K562 (cell line): ENCODE results near the gene PTPN5.

Source experiments
- ARID3A ChIP-seq: IDR thresholded peaks from 2 replicates; pipeline ENCODE4 v1.6.1; 2012; ENCODE audit warnings: low read depth, low read length, improper control_type of control experiment, borderline replicate concordance
- BMI1 ChIP-seq: fragments of 150-350 bp; IDR thresholded peaks from 2 replicates; pipeline ENCODE4 v1.6.1; 2014; ENCODE audit warnings: low read length
- CTCF ChIP-seq, 3 experiments: IDR thresholded peaks in 2 of 3; conservative IDR thresholded peaks in 1 of 3; 2 replicates each; pipeline ENCODE4 v1.5.1; 2011 to 2012; ENCODE audit warnings: low read length in 3 of 3, mild to moderate bottlenecking in 3 of 3, control low read depth in 2 of 3, improper control_type of control experiment in 1 of 3, inconsistent platforms in 1 of 3, low read depth in 1 of 3, mixed read lengths in 1 of 3, moderate library complexity in 1 of 3; ENCODE audit not compliant: insufficient read depth in 2 of 3
- DPF2 ChIP-seq: fragments of 450-650 bp; IDR thresholded peaks from 2 replicates; pipeline ENCODE4 v1.6.1; 2016
- LCOR ChIP-seq: sonication (generic); formaldehyde crosslinking; IDR thresholded peaks from 2 replicates; pipeline ENCODE4 v1.8.0; 2022; ENCODE audit warnings: mild to moderate bottlenecking, missing genetic modification reagents
- MAZ ChIP-seq, 2 experiments: fragments of 450-650 bp in 1 of 2; sonication (generic) in 1 of 2; formaldehyde crosslinking; IDR thresholded peaks in 1 of 2; conservative IDR thresholded peaks in 1 of 2; 2 replicates each; pipeline versions ENCODE4 v1.4.0 to v1.5.0; 2020; ENCODE audit warnings: mild to moderate bottlenecking in 1 of 2, missing genetic modification reagents in 1 of 2
- MYBL2 ChIP-seq, 2 experiments: fragments of 450-650 bp in 1 of 2; sonication (generic) in 1 of 2; formaldehyde crosslinking in 1 of 2; IDR thresholded peaks; 2 replicates each; pipeline versions ENCODE4 v1.6.1 to v1.8.1; 2017 to 2022; ENCODE audit warnings: borderline replicate concordance in 1 of 2, inconsistent platforms in 1 of 2, low read depth in 1 of 2, mild to moderate bottlenecking in 1 of 2, missing genetic modification reagents in 1 of 2, moderate library complexity in 1 of 2
- NCOR1 ChIP-seq: fragments of 450-650 bp; IDR thresholded peaks from 2 replicates; pipeline ENCODE4 v1.6.1; 2016; ENCODE audit warnings: mild to moderate bottlenecking, moderate library complexity
- NFYB ChIP-seq: IDR thresholded peaks from 2 replicates; pipeline ENCODE4 v1.6.1; 2011; ENCODE audit warnings: mild to moderate bottlenecking, moderate library complexity; ENCODE audit not compliant: insufficient read length; ENCODE audit errors: extremely low read depth
- POLR2A ChIP-seq: fragments of 450-650 bp; conservative IDR thresholded peaks from 2 replicates; pipeline ENCODE4 v1.6.1; 2016
- SREBF2 ChIP-seq: sonication (generic); formaldehyde crosslinking; IDR thresholded peaks from 2 replicates; pipeline ENCODE4 v1.4.0; 2020; ENCODE audit warnings: mild to moderate bottlenecking, missing genetic modification reagents
- ZNF444 ChIP-seq: fragments of 250-450 bp; sonication (Bioruptor Pico); IDR thresholded peaks from 2 replicates; pipeline ENCODE4 v1.4.0; 2020; ENCODE audit warnings: mild to moderate bottlenecking, moderate library complexity

GRCh38 chr11:18745251-18745650 is 46.3 kb downstream of the PTPN5 start:
- no peak for TF ChIP-seq NFYB
- TF ChIP-seq MAZ (CRISPR knock-in tag; conservative IDR thresholded peaks at IDR 0.05 in 1 of 2, IDR thresholded peaks at IDR 0.05 in 1 of 2) = no peak
- TF ChIP-seq LCOR = no peak
- TF ChIP-seq ARID3A = no peak
- no peak for TF ChIP-seq NCOR1
- no peak for TF ChIP-seq ZNF444
- TF ChIP-seq SREBF2 = no peak
- no peak for TF ChIP-seq BMI1
- TF ChIP-seq DPF2 = no peak
- no peak for TF ChIP-seq MYBL2 (IDR thresholded peaks at IDR 0.05; ENCODE audit: low read depth)
- no peak for TF ChIP-seq MYBL2 (CRISPR knock-in tag; IDR thresholded peaks at IDR 0.05; ENCODE audit: borderline replicate concordance)
- no peak for TF ChIP-seq CTCF (IDR thresholded peaks at IDR 0.05 in 2 of 3, conservative IDR thresholded peaks at IDR 0.05 in 1 of 3; ENCODE audit: insufficient read depth in 2 of 3, low read depth in 1 of 3, low read length in 3 of 3)
- no peak for TF ChIP-seq POLR2A
